GM12891 (cell line): ENCODE data around the gene TSEN54.

Source experiments
- POLR2A ChIP-seq: IDR thresholded peaks from 2 replicates; pipeline ENCODE4 v1.6.1; 2011; ENCODE audit warnings: low read depth, low read length, control low read depth
- POLR2AphosphoS5 ChIP-seq: IDR thresholded peaks from 2 replicates; pipeline ENCODE4 v1.6.1; 2011; ENCODE audit warnings: low read depth, low read length, control low read depth
- SPI1 ChIP-seq: IDR thresholded peaks from 2 replicates; pipeline ENCODE4 v1.6.1; 2011; ENCODE audit warnings: low read depth, low read length, control low read depth
- TAF1 ChIP-seq: IDR thresholded peaks from 2 replicates; pipeline ENCODE4 v1.6.1; 2011; ENCODE audit warnings: low read depth, low read length, control low read depth

DNA sequence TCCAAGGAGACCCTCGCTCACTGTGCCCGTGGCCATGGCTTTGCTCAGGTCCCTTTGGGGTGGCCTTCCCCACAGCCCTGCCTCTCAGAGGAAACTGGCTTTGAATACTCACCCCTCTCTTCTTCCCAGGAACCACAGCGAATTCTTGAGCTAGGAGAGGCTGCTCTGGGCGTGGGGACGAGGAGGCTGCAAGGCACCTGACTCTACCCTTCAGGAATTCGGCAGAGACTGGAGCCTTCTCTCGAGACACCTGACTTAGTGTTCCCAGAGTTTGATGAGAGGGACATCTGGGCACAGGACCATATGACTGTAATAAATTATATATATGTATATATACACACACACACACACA, 15.4 kb downstream of the TSEN54 start:
- TF ChIP-seq POLR2A (no peak), POLR2AphosphoS5 (no peak), TAF1 (no peak), SPI1 (no peak)
